Vagina (tissue), 2 donors: ENCODE measurements around the gene NINJ2.

ENCODE experiments used
- POLR2AphosphoS5 ChIP-seq, 2 donors: sonication (generic); formaldehyde crosslinking; IDR thresholded peaks; one replicate each; pipeline ENCODE4 v1.9.0; 2017; ENCODE audit warnings: antibody characterized with exemption in 2 of 2, mild to moderate bottlenecking in 2 of 2, low read depth in 1 of 2; ENCODE audit not compliant: insufficient read depth in 1 of 2
- TF ChIP-seq, protein P1 (sequence below), 3 experiments: fragments of 450-650 bp in 2 of 3; fragments of 200-600 bp in 1 of 3; sonication (generic) in 1 of 3; IDR thresholded peaks; one replicate each; pipeline ENCODE4 v1.5.1; 2017 to 2019; ENCODE audit warnings: antibody characterized with exemption in 3 of 3, mild to moderate bottlenecking in 2 of 3, moderate library complexity in 2 of 3

DNA sequence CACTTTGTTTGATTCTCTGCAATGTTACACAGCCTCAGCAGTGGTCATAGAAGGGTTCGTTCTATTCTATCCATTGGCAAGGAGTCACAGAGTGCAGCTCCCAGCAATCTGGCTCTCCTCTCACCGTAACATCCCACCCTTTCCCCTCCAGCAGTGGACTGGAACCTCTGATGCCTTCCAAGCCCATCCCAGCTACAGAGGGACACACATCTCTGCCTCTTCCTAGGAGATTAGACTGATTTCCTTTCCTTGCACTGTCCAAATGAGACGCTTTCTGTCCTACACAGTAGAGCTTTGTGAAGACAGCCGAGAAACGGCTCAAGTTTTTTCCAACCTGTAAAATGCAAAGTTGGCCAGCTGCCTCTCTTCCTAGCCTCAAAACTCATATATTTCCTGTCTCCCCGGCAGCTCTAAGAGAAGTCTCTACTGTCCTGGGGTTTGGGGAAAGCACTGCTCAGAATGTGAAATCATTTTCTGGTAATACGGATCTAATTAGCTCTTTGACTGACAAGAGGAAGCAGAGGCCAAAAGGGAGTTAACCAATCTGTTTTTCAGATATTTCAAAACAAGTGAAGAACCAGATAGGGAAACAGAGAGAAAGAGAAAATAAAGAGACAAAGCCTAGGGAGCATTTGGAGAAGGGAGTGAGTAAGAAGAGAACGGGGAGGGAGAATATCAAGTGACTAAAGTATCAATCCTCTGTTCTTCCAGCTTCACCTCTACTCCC lies 516 bp downstream of the NINJ2 start:
- TF ChIP-seq, protein P1, sequence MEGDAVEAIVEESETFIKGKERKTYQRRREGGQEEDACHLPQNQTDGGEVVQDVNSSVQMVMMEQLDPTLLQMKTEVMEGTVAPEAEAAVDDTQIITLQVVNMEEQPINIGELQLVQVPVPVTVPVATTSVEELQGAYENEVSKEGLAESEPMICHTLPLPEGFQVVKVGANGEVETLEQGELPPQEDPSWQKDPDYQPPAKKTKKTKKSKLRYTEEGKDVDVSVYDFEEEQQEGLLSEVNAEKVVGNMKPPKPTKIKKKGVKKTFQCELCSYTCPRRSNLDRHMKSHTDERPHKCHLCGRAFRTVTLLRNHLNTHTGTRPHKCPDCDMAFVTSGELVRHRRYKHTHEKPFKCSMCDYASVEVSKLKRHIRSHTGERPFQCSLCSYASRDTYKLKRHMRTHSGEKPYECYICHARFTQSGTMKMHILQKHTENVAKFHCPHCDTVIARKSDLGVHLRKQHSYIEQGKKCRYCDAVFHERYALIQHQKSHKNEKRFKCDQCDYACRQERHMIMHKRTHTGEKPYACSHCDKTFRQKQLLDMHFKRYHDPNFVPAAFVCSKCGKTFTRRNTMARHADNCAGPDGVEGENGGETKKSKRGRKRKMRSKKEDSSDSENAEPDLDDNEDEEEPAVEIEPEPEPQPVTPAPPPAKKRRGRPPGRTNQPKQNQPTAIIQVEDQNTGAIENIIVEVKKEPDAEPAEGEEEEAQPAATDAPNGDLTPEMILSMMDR (IDR thresholded peaks at IDR 0.05) = no peak
- no peak for TF ChIP-seq POLR2AphosphoS5 (IDR thresholded peaks at IDR 0.05; ENCODE audit: insufficient read depth in 1 of 2, low read depth in 1 of 2)
